GM18867 (cell line): ENCODE measurements around the gene SERPINA1.

Experiments
- ATAC-seq: cut with Tn5 transposase; IDR thresholded peaks from one replicate; pipeline ENCODE4 v1.9.1; 2021; ENCODE audit warnings: mild to moderate bottlenecking, moderate library complexity; ENCODE audit not compliant: unreplicated experiment

Gene SERPINA1

DNA sequence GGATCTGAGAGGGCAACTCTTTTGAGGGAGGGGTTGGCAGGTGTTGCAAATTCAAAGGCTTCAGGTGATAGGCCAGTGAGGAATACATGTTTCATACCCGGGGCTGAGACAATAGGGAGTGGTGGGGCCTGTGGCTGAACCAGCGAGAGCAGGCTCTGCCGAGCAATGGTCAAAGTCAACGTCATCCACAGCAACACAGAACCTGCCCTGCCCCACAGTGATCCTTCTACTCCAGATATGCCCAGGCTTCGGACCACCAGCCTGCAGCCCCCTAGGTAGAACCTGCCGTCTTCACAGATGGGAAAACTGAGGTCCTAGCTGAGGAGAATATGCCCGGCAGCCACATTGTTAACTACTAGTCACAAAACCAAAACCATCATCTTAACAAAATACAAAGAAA lies 4.1 kb downstream of the SERPINA1 start:
- no peak for ATAC-seq

- ATAC-seq = no peak
Observed at GRCh38 chr14:94383777-94384176, 4.6 kb downstream of the SERPINA1 start.

- no peak for ATAC-seq
Observed at GRCh38 chr14:94382716-94383596, 5.4 kb downstream of the SERPINA1 start.

GRCh38 chr14:94382099-94382715 lies 6.2 kb downstream of the SERPINA1 start:
- no peak for ATAC-seq

GRCh38 chr14:94381149-94382030 lies 7.0 kb downstream of the SERPINA1 start:
- ATAC-seq = no peak

- ATAC-seq = no peak
Observed at GRCh38 chr14:94380225-94381148, 7.9 kb downstream of the SERPINA1 start.

GRCh38 chr14:94379291-94380224 lies 8.8 kb downstream of the SERPINA1 start:
- ATAC-seq = no peak

- no peak for ATAC-seq
Observed at GRCh38 chr14:94378527-94379290, 9.7 kb downstream of the SERPINA1 start.

GRCh38 chr14:94377866-94378470 lies 10.4 kb downstream of the SERPINA1 start:
- ATAC-seq = no peak

- ATAC-seq = no peak
Observed at GRCh38 chr14:94376976-94377865, 11.2 kb downstream of the SERPINA1 start.

- no peak for ATAC-seq
Observed at GRCh38 chr14:94376108-94376975, 12.1 kb downstream of the SERPINA1 start.

- no peak for ATAC-seq
Observed at GRCh38 chr14:94375552-94376107, 12.8 kb downstream of the SERPINA1 start.

DNA sequence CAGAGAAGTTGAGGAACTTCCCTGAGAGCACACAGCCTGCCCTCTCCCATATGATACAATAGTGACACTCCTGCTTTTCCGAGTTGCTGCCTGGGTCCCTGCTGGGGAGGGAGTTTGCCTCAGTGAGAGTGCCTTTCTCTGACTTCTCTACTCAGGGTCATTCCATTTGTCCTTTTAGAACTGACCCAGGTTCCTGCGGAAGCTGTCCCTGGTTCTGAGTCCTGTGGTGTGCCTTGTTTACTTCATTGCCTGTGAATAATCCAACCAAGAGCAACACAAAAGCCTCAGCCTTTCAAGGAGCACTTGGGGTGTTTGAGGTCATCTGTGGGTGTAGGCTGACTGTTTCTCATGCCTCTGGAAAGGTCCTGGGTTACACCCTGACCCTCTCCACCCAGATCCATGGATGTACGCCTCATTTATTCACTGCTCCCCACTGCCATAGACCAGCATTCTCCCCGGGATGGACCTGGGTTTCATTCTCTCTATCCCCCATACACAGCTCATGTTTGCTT lies 13.6 kb downstream of the SERPINA1 start:
- ATAC-seq = no peak

- no peak for ATAC-seq
Observed at GRCh38 chr14:94374116-94374515, 14.3 kb downstream of the SERPINA1 start.

- ATAC-seq = no peak
Observed at GRCh38 chr14:94373708-94374107, 14.7 kb downstream of the SERPINA1 start.
